Activated T-cell treated with anti-CD3 and anti-CD28 coated beads, Interleukin-2, amount 50 U/mL, for 48 hours (primary cell): ENCODE results near the gene COLQ.
"Not testable (repeated sequence)": the region's sequence is repeated elsewhere in the genome, so short reads cannot be mapped to it uniquely, and the experiment has no call there.

Experiments used
- DNase-seq, 2 experiments: peaks; one replicate each; pipeline ENCODE4 v3.0.0-alpha.2; 2020

The COLQ gene

DNA sequence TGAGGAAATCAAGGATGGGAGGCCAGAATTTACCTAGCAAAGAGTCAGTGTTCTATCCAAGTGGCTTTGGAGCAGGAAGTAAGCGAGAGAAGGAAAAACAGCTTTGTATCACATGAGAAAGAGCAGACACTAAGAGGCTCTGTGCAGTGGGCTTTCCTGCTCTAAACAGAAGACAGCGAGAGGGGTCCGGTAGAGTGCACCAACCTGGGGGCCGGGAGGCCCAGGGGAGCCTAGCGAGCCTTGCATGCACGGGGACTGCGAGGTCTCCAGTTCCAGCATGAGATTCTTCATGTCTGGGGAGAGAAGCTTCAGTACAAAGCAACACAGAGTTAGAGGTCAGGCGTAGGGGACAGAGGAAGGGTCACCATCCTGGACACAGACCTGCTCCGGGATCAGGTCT, 33.5 kb downstream of the COLQ start:
- DNase-seq: no peak

DNA sequence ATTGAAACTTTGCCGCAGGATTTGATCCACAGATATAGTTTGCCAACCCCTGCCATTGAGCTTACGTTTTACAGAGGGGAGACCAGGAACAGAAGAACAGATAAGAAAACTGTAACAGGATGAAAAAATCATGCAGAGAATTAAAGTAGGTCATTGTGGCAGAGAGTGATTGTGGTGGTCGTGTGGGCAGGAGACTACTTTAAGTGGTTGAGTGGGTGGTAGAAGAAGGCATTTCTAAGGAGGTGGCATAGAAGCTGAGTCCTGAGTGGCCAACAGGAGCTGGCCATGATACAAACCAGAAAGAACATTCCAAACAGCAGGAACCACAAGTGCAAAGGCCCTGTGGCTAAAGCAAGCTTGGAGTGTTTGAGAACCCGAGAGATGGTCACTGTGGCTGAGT, 34.5 kb downstream of the COLQ start:
- no peak for DNase-seq

DNA sequence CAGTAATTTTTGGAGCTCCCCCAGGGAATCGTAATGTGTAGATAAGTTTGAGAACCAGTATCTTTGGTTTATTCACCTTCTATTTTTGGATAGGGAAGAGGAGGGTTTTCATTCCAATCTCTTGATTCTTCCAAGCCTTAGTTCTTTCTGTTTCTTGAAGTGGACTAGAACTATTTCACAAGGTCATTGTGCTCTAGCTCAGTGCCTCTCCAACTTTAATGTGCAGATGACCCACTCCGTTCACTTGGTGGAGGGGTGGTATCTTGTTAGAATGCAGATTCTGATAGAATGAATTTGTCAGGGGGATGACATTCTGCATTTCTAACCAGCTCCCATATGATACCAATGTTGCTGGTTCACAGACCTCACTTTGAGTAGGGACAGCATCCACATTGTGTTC, 35.5 kb downstream of the COLQ start:
- no peak for DNase-seq

DNA sequence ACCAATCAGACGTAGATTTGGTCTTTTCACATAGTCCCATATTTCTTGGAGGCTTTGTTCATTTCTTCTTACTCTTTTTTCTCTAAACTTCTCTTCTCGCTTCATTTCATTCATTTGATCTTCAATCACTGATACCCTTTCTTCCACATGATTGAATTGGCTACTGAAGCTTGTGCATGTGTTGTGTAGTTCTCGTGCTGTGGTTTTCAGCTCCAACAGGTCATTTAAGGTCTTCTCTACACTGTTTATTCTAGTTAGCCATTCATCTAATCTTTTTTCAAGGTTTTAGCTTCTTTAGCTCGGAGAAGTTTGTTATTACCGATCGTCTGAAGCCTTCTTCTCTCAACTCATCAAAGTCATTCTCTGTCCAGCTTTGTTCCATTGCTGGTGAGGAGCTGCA, 37.0 kb downstream of the COLQ start:
- DNase-seq: not testable (repeated sequence)

DNA sequence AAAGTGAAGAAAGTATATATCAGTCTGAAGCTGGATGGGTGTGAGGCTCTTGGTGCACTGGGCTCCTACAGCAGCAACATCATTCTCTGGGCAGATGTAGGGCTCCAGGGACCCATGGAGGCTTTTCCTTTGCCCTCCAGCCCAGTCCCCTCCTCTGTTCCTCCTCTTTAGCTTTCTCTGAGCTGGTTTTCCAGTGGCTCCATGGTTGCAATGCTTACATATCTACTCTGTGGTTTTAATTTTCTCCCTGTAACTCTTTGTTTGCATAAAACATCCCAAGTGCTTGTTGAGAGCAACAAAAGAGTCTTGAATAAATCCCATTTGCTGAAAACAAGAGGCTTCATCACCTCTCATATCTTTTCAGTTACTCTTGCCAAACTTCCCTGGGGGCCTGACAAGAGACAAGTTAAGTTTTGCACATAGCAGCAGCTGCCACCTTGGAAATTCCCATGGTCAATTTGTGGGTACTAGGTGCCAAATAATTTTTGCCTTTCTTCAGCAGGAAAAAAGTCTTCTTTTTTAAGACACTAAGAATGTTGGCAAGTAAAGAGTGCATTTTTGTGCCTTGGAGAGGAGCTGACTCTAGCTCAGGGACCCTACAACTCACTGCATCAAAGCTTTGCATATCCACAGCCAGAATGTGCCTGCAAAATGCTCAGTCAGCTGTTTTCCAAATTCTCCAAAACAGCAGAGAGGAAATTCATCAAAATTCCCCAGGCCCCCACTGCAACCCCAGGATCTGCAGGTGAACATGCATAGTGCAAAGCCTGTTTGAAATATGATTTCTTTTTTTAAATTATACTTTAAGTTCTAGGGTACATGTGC, 41.9 kb downstream of the COLQ start:
- DNase-seq: no peak

DNA sequence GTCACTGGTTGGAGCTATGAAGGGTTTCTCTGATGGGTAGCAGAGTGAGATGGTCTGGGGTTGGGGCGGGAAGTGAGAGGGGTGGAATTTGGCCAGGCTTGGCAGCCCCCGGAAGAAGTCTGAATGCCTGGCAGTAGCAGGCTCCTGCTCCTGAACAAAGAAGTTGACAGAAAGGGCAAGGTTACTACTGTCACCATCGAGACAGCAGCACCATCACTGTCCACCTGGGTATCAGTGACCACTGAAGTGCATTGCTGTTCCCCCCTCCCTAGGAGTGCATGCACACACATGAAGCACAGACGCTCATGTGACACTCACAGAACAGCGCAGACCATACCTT, 42.9 kb downstream of the COLQ start:
- no peak for DNase-seq

DNA sequence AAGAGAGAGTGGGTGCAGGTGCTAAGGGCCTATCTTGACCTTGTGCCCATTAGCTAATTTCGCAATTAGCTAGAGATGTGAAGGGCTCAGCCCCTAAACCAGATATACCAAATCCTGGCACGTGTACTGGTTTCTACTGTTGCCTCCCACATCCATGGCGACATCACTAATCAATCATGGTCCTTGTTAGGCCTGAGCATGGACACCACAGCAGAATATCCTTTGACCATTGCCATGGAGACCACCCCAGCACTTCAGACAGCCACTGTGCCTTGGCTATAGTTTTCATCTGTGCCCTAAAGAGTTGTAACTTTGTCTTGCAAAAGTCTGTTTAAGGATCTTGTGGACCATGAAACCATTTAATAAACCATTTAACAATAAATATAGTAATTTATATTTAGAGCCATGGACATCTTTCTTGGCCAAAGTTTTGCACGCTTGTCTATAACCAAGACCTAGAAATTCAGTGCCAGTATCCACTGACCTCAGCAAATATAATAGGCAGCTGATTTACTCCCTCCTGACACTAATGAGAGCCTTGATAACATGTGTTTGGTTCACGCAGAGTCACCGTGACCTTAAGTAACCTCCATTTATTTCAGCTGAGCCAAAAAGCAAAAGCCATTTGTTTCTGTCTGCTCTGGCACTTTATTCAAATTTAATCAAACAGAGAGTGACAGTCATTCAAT, 43.4 kb downstream of the COLQ start:
- no peak for DNase-seq

DNA sequence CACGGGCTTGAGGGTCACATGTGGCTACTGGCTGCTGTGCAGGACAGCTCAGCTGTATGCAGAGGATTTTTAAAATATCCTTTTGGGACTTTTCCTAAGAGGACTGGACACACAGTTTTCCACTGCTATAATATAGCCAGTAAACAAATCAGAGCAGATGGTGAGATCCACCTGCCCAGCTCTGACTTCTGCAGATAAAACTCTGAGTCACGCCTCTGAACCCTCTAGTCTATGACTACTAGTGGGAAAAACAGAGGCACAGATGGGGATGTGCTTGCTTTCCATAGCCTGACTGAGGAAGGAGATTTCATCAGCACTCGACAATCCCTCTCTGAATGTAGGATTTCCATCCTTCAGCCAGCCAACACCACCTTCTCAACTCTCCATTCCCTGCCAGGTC, 45.1 kb downstream of the COLQ start:
- no peak for DNase-seq

DNA sequence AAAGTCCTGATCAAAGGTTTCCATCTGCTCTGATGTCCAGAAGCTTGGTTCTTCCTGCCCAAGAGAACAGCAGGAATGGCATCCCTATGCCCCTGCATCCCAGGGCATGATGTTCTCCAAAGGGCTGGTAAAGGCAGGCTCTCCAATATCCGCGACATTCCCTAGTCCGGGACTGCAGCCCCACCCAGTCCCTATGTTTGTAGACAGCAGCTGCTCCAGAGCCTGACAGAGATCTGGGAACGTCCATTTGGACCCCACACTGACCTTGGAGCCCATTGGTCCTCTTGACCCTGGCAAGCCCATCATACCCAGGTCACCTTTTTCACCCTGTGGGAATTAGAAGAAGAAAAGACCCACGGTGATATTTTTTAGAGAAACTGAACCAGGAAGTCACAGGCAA, 46.3 kb downstream of the COLQ start:
- DNase-seq: no peak

DNA sequence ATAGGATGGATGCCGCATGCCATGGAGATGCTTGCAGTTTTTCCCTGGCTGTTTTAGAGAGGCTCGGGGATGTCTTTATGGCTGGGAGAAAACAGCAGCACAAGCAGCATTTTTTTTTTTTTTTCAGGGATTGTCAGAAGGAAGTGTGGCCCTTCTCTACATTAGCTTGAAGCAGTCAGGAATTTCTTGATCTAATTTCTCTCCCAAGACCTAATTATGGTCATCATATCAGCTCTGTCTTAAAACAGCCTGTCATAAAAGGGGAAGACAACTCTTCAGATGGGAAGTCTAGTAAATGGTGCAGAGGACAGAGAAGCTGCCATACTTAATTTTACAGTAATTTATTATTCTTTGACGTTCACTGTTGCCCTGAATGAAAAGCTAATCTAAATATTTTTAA, 49.6 kb downstream of the COLQ start:
- DNase-seq: no peak

DNA sequence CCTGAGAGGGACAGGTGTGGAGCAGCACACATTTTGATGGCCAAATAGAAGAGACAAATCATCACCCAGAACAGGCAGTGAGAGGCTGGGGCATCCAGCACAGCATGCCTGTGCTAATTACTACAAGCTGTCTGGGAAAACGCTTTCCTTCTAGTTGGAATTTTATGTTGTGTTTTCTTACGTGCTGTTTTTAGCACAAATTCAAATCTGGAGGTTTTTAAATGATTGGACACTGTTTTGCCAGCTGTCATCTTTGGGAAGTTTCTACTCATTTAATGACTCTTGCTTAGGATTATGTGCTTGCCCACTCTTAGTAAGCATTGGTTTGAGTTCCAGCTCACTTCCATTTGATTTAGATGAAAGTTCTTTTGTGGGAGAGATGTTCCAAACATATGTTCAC, 50.7 kb downstream of the COLQ start:
- DNase-seq: no peak

DNA sequence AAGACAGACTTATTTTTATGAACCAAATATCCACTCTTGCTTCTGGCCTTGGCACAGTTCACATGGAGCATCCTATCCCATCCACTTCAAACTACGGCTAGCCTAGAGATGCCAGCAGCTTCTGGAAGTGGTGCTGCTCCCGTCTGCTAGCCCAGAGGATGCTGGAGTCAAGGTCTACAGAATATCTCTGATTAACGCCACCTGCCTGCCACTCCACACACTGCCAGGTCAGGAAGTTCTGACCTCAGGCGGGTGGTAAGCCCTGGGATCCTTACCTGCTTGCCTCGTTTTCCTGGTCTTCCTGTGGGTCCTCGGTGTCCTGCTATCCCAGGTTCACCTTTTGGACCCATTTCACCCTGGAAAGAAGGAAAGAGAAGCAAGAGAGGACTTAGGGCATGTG, 51.2 kb downstream of the COLQ start:
- no peak for DNase-seq

DNA sequence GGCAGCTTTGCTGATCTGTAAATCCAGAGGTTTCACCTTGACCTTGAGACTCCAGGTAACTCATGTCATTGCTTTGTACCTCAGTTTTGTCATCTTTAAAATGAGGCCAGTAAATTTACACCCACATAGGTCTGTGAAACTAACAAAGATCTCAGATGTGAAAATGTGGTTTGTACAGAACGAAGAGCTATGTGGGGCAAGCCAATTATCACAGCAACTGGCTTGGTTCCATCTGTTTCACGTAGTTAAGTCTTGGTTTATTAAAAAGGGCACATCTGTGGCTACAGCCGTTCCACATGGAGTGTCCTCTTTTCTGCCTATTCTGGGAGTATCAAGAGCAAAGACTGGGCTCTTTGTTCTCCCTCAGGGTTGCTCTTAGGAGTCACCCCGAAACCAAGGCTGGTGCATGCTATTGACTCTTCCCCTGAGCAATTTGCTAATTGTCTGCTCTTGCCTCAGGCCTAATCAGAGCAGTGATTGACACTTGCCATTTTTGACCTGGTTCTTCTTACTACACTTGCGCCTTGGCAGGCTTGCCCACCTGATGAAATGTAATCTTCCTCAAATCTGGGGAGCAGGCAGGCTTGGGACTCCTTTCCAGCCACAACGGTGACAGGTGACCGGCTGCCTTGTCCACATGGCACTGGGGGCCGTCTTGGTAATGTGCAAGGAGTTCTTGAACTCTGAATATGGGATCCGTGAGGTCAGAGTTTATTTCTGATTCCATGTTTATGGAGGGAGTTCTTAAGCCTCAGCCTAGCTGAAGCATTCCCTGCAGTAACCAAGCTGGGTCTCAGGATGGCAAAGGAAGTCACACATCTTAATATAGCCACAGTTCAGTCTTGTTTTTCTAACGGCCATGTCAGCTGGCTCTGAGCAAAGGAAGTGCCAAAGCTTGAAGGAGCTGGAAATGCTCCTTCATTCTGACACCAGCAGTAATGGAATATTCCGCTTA, 54.0 kb downstream of the COLQ start:
- DNase-seq: no peak

DNA sequence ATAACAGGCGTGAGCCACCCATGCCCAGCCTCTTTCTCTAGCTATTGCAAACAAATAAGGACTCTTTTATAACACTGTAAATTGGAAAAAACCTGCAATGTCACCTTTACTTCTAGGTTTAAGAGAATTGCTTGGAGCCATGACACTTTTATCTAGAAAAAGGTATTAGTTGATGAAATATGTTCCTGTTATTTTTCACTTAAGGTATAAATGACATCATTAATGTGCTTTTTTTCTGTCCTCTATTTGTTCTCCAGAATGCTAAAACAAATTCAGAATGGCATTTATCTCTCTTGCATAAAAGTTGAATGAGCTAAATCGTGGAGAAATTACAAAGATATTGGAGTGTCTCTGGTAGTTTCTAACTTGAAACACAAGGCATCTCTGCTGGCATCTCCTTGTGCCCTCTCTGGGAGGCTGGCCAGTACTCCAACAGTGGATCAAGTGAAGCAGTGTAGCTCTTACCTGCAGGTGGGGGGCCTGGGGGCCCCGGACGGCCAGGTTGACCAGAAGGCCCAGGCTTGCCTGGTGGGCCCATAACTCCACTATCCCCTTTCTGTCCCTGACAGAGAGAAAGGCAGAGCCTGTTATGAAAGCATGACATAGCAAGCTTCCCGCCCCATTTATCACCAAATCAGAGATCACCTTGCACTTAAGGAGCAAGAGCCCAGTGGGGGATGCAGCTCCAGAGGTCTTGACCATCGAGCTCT, 55.5 kb downstream of the COLQ start:
- DNase-seq: no peak

DNA sequence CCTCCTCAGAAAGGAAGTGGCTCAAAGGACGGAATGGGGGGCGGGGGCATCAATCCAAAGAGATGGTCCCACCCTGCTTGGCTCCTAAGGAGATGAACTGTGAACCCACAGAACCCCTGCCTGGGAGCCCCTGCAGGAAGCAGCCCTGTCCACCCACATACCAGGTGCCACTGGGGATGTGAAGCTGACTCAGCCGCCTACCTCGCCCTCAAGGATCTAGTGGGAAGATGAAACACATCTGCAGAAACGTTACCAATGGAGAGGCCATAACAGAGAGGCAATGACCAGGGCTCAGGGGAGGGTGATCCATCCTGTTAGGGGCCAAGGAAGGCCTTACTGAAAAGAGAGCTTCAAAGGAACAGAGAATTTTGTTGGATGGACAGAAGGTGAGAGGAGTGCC, 59.1 kb downstream of the COLQ start:
- peak in 1 of 2 experiments; percentile 34 for DNase-seq

DNA sequence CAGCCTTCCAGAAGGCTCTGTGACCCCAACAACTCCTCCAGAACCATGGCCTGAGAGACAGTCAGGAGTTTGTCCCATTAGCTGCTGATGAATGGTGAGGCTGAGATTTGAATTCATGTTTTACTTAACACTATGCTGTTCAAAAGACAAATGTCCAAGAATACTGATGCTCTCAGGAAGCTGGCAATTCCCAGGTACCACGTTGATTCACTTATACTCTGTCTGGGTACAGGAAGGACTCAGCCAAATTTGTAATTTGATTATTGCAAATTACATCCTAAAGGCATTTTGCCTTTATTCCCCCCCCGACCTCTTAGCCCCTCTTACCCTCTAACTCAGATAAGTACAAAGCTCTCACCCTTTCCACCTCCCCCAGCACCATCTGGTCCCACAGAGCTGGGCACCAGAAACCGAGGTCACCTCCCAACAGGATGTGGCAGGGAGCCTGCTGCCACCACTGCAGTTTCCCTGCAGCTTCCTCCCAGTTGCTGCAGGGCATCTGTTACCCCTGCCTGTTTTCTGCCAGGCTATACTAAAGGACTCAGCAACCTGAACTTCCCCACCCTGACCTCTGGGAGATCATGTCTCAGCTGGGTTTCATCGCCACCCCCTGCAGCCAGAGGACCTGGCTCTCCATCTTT, 60.5 kb downstream of the COLQ start:
- no peak for DNase-seq

DNA sequence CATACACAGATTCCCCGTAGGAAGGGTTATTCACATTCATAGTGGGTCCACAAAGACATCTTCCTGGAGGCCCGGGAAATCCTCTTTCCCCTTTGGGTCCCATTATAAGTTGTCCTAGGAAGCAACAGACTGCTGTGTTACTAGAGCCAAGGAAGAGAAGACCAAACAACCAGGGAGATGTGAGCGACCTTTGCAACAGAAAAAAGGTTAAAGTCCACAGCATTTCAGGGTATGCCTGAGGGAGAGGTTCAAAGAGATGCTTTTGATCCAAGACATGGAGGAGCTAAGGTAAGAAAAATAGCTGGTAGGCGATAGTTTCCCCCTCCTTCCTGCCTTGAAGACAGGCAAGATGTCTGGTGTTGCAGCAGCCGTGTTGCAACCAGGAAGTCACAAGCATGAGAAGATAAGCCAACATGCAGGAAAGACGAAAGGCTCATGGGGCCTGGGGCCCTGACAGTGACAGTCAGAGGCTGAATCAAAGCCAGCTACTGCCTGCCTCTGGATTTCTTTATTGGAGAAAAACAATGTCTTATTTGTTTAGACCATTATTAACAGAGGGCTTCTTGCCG, 63.2 kb downstream of the COLQ start:
- no peak for DNase-seq

DNA sequence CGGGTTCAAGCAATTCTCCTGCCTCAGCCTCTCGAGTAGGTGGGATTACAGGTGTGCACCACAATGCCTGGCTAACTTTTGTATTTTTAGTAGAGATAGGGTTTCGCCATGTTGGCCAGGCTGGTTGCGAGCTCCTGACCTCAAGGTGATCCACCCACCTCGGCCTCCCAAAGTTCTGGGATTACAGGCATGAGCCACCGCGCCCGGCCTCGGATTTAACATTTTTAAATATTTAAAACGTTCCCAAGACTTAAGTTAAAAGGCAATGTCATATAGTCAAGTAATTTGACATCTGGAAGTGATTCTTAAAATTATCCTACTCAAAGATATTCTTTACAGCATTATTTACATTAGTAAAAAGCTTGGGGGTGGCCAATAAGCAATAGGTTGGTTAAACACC, 64.6 kb downstream of the COLQ start:
- not testable (repeated sequence) for DNase-seq

DNA sequence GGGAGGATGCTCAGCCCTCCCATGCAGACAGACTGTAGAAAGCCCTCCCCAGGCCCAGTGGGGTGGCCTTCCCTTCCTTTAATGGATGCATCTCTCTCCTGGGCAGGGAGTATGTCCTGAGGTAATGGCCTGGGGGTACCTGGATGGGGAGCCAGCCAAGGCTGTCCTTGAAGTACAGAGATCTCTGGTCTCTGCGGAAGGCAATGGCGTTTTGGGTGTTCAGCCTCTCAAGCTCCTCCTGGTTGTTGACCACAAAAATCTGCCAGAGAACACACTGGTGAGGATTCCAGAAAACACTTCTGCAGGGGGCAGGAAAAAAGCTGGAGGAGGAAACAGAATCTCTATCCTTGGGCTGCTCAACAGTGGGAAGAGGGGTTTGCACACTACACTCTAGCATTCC, 65.2 kb downstream of the COLQ start:
- no peak for DNase-seq

DNA sequence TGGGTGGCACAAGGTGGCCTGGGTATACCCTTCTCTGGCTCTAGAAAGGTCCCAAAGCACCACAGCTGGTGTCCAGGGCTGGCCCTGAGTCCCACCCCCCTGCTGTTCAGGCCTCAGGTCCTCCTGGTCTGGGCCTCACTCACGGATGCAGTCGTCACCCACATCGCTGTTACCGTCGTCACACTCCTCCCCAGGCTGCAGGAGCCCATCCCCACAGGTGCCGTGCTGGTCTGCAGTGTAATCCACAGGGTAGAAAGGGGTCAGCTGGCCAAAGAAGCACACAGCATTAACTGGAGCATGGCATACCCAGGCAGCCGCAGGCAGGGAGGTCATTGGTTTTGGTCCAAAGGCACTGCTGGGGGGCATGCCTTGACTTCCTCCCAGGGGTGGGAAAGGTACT, 65.8 kb downstream of the COLQ start:
- DNase-seq: no peak

DNA sequence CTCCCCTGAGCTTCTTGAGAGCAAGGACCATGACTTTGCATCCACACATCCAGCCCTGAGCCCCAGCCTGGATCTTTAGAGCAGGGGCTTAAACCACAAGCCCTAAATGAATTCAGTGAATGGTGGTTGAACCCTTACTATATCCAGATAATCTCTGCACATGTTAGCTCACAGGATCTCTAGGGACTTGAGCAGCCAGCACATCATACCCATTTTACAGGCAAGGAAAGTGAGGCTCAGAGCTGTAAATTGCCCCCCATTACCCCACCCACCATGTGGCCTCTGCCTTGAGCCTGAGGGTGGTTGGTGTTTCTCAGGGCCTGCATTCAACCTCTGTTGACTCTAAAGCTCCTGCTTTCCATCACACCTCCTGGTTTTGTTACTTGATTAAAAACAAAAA, 66.5 kb downstream of the COLQ start:
- DNase-seq: no peak

DNA sequence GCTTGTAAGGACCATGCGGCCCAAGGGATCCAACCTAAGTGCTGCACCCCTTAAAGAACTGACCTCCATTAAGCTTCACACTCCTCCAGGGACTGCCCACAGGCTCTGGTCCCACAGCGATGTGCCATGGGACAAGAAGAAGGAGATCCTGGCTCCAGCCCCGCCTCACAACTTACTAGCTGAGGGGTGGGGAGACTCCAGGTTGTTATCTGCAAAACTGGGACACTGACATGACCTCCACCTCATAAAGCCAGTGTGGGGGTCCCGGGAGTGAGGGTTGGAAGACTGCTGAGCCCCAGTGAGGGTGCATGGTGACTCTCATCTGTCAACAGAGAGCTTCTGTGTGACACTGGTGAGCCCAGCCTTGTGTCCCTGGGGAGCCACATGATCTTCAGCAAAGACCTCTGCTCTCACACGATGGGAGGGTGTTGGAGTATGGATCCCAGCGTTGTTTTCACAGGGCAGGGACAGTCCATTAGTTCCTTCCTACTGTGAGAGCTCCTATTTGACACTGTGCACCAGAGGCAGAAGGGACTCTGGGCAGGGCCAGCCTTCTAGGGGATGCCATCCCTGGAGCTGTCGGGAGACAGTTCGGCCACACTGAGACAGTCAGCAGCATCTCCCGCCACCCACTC, 67.4 kb downstream of the COLQ start:
- no peak for DNase-seq
